ENCODE results near the gene COTL1. TPM values are rescaled to one million over a fixed set of nuclear protein-coding genes. Genes with fewer than 3 reads are reported as not detected.
A peak's percentile ranks its signal among the peaks of the same experiment; 100 is the strongest.

COTL1 gene
- total RNA-seq, 1 experiment from 2014 or later, result 408 TPM

- H3K9me2 ChIP-seq (replicated peaks; ENCODE audit: low read length), result no peaks in the 10 kb centered on the region
- H3K9me3 ChIP-seq (ENCODE audit: low read length), result no peaks in the 10 kb centered on the region
- ChIA-PET POLR2A (ENCODE audit: unreplicated experiment) (no interaction called here), CTCF (no interaction called here)
- peaks cover 45% of the 10 kb centered on the region; the same call in 1 of the 2 replicates for H3K36me3 ChIP-seq (ENCODE audit: low read depth, low read length)
- H3F3A ChIP-seq (ENCODE audit: low read length, unreplicated experiment), result no peaks in the 10 kb centered on the region
- H3K27ac ChIP-seq (ENCODE audit: low read length), result peak overlapping the region; percentile 81
- H2AFZ ChIP-seq (ENCODE audit: low read length), result no peak overlapping the region
- peak overlapping the region; percentile 80 for H3K4me2 ChIP-seq (ENCODE audit: low read length)
- intact Hi-C loops (cut with micrococcal nuclease), result loop anchor here (2.0 kb wide), 1 partner anchor 16 kb away; the partner anchor contains the start of gene COTL1
- DNase-seq (peak; percentile 92), ATAC-seq (peak; percentile 86)
- H3K27me3 ChIP-seq (ENCODE audit: low read length), result no peaks in the 10 kb centered on the region
- peaks cover 93% of the 10 kb centered on the region for H3K79me2 ChIP-seq (ENCODE audit: low read length)
- TF ChIP-seq EZH2 (IDR thresholded peaks at IDR 0.05; ENCODE audit: low read length, unreplicated experiment), result no peak
- no peak for TF ChIP-seq EZH2phosphoT487 (IDR thresholded peaks at IDR 0.05; ENCODE audit: borderline replicate concordance, low read length)
- no peak for TF ChIP-seq CTCF (conservative IDR thresholded peaks at IDR 0.05; ENCODE audit: low read depth, low read length)
- H3K4me3 ChIP-seq (ENCODE audit: low read length), result peak overlapping the region; percentile 51
- 0 out of 2 replicates have a peak overlapping the region, but pooled peaks have one; percentile 32 for H3K9ac ChIP-seq (ENCODE audit: low read length)
- no TSS peak for BruUV-seq (replicated peaks)
- H4K20me1 ChIP-seq (ENCODE audit: low read length), result peaks cover 60% of the 10 kb centered on the region
- peaks cover 22% of the 10 kb centered on the region for H3K4me1 ChIP-seq (ENCODE audit: insufficient read depth, low read length)
Measured at GRCh38 chr16:84603140-84603816, 14.6 kb downstream of the COTL1 start.

GRCh38 chr16:84600343-84601229 lies 17.3 kb downstream of the COTL1 start:
- H3K9me3 ChIP-seq (ENCODE audit: low read length), result no peaks in the 10 kb centered on the region
- BruUV-seq (replicated peaks), result no TSS peak
- H3K4me2 ChIP-seq (ENCODE audit: low read length), result no peak overlapping the region
- ChIA-PET POLR2A (ENCODE audit: unreplicated experiment) (no interaction called here), CTCF (no interaction called here)
- peaks cover 43% of the 10 kb centered on the region for H3K36me3 ChIP-seq (ENCODE audit: low read depth, low read length)
- peaks cover 93% of the 10 kb centered on the region for H3K79me2 ChIP-seq (ENCODE audit: low read length)
- H3K4me1 ChIP-seq (ENCODE audit: insufficient read depth, low read length), result peaks cover 22% of the 10 kb centered on the region
- TF ChIP-seq CTCF (conservative IDR thresholded peaks at IDR 0.05; ENCODE audit: low read depth, low read length) (no peak), EZH2 (IDR thresholded peaks at IDR 0.05; ENCODE audit: low read length, unreplicated experiment) (no peak), EZH2phosphoT487 (IDR thresholded peaks at IDR 0.05; ENCODE audit: borderline replicate concordance, low read length) (no peak)
- H3K27me3 ChIP-seq (ENCODE audit: low read length), result no peaks in the 10 kb centered on the region
- H2AFZ ChIP-seq (ENCODE audit: low read length), result no peak overlapping the region
- H3K4me3 ChIP-seq (ENCODE audit: low read length), result no peak overlapping the region
- intact Hi-C loops (cut with micrococcal nuclease), result no loop called here
- H3K9me2 ChIP-seq (replicated peaks; ENCODE audit: low read length), result no peaks in the 10 kb centered on the region
- peaks cover 65% of the 10 kb centered on the region for H4K20me1 ChIP-seq (ENCODE audit: low read length)
- no peak overlapping the region for H3K9ac ChIP-seq (ENCODE audit: low read length)
- no peaks in the 10 kb centered on the region for H3F3A ChIP-seq (ENCODE audit: low read length, unreplicated experiment)
- DNase-seq, result no peak
- no peak overlapping the region for H3K27ac ChIP-seq (ENCODE audit: low read length)
- no peak for ATAC-seq
